GM12873 (cell line): ENCODE measurements around the gene RBMY1A1.
"Not testable (repeated sequence)": the region's sequence is repeated elsewhere in the genome, so short reads cannot be mapped to it uniquely, and the experiment has no call there.

Source experiments
- CTCF ChIP-seq: IDR thresholded peaks from 2 replicates; pipeline ENCODE4 v1.5.1; 2012; ENCODE audit warnings: low read depth, mild to moderate bottlenecking, moderate library complexity, low read length, control low read depth; ENCODE audit not compliant: insufficient read depth; ENCODE audit errors: missing control alignments

The RBMY1A1 gene

GRCh38 chrY:21534579-21534978 lies at the start of gene RBMY1A1:
Gene RBMY1A1, plus strand, starts transcription at chrY:21534879. Its CDS starts 2,013 bp downstream, at chrY:21536892.
- not testable (repeated sequence) for TF ChIP-seq CTCF

- not testable (repeated sequence) for TF ChIP-seq CTCF
Observed at GRCh38 chrY:21511038-21511437, 23.6 kb upstream of the RBMY1A1 start, which contains the start of gene RBMY1B. Gene RBMY1B, plus strand, starts transcription at chrY:21511338. Its CDS starts 2,013 bp downstream, at chrY:21513351.

GRCh38 chrY:21585449-21585848 lies 50.8 kb downstream of the RBMY1A1 start:
- no peak for TF ChIP-seq CTCF

- no peak for TF ChIP-seq CTCF
Observed at GRCh38 chrY:21592059-21592458, 57.4 kb downstream of the RBMY1A1 start.
